GM15510 (cell line): Measurements from ENCODE around the gene ACAD11.

ENCODE experiments used
- POLR2A ChIP-seq: IDR thresholded peaks from 3 replicates; pipeline ENCODE4 v1.6.1; 2011; ENCODE audit warnings: borderline replicate concordance; ENCODE audit not compliant: insufficient read length; ENCODE audit errors: extremely low read depth

Gene ACAD11

GRCh38 chr3:132655471-132655870, 4.1 kb downstream of the ACAD11 start:
- TF ChIP-seq POLR2A = no peak

GRCh38 chr3:132654721-132655120, 4.9 kb downstream of the ACAD11 start:
- TF ChIP-seq POLR2A = no peak

- TF ChIP-seq POLR2A = no peak
Observed at GRCh38 chr3:132654190-132654589, 5.4 kb downstream of the ACAD11 start.

GRCh38 chr3:132652640-132653270, 6.9 kb downstream of the ACAD11 start:
- TF ChIP-seq POLR2A = no peak

- no peak for TF ChIP-seq POLR2A
Observed at GRCh38 chr3:132650153-132650552, 9.5 kb downstream of the ACAD11 start.

GRCh38 chr3:132645058-132645457, 14.6 kb downstream of the ACAD11 start:
- TF ChIP-seq POLR2A = no peak

GRCh38 chr3:132643366-132643765, 16.2 kb downstream of the ACAD11 start:
- no peak for TF ChIP-seq POLR2A

- TF ChIP-seq POLR2A = no peak
Observed at GRCh38 chr3:132642539-132642847, 17.1 kb downstream of the ACAD11 start.

GRCh38 chr3:132641837-132642538, 17.6 kb downstream of the ACAD11 start:
- no peak for TF ChIP-seq POLR2A

- no peak for TF ChIP-seq POLR2A
Observed at GRCh38 chr3:132638706-132639105, 20.9 kb downstream of the ACAD11 start.

- no peak for TF ChIP-seq POLR2A
Observed at GRCh38 chr3:132637590-132637989, 22.0 kb downstream of the ACAD11 start.

- TF ChIP-seq POLR2A = no peak
Observed at GRCh38 chr3:132635052-132635451, 24.6 kb downstream of the ACAD11 start.

GRCh38 chr3:132630612-132631011, 29.0 kb downstream of the ACAD11 start:
- no peak for TF ChIP-seq POLR2A

- no peak for TF ChIP-seq POLR2A
Observed at GRCh38 chr3:132629928-132630327, 29.7 kb downstream of the ACAD11 start.

- TF ChIP-seq POLR2A = no peak
Observed at GRCh38 chr3:132628157-132628556, 31.5 kb downstream of the ACAD11 start.

GRCh38 chr3:132626955-132627354, 32.7 kb downstream of the ACAD11 start:
- no peak for TF ChIP-seq POLR2A
